GM18499 (cell line): ENCODE results near the gene FASLG.
A peak's percentile ranks its signal among the peaks of the same experiment; 100 is the strongest.
"Not testable (repeated sequence)": the region's sequence is repeated elsewhere in the genome, so short reads cannot be mapped to it uniquely, and the experiment has no call there.

ENCODE experiments used
- ATAC-seq: cut with Tn5 transposase; IDR thresholded peaks from one replicate; pipeline ENCODE4 v1.9.1; 2021; ENCODE audit warnings: moderate number of reproducible peaks; ENCODE audit not compliant: insufficient read depth, unreplicated experiment

Gene FASLG

GRCh38 chr1:172658871-172659453 is at the start of gene FASLG:
Gene FASLG, plus strand, starts transcription at chr1:172659103. Its CDS starts 99 bp downstream, at chr1:172659202.
- ATAC-seq, result no peak

DNA sequence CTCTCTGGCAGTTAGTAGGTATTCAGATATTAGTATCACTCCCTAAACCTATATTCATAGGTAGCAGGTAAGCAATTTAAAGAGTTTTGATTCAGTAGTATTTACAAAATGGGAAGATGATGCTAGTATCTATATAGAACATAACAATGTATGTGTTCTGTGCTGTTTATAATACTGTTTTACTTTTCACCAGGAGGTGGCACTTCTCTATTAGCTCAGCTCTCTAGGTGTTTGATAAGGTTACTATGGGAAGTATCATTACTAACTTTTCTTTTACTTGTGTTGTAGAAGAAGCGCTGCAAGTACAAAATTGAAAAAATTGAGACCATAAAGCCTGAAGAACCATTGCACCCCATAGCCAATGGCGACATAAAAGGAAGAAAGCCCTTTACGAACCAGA is 49.4 kb upstream of the FASLG start:
- no peak for ATAC-seq

DNA sequence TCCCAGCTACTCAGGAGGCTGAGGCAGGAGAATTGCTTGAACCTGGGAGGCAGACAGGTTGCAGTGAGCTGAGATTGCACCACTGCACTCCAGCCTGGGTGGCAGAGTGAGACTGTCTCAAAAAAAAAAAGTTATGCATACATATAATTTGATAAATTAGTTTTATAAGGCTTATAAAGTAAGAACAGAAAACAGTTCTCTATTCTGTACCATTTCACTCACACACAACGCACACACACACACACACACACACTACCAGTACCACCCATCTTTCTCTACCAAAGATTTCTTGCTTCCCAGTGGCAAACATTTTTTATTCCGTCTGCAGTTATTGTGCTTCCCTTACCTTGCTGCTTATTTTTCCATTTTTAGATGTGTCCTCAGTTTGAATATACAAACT is 46.4 kb upstream of the FASLG start:
- no peak for ATAC-seq

DNA sequence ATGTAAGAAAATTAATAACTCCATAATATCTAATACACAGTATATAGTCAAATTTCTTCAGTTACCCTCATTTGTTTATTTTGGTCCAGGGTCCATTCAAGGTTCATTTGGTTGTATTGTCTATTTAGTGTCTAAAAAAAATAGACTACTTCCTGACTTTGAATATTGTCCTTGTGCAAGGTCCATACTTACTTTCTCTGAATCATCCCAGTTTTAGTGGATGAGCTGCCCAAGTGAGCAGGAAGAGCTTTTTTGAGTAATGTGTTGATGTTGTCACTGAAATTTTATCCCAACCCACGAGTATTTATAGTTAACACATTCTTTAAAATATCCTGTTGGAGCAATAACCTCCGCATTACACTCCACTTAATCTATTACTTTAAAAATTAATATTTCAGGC is 45.6 kb upstream of the FASLG start:
- no peak for ATAC-seq

DNA sequence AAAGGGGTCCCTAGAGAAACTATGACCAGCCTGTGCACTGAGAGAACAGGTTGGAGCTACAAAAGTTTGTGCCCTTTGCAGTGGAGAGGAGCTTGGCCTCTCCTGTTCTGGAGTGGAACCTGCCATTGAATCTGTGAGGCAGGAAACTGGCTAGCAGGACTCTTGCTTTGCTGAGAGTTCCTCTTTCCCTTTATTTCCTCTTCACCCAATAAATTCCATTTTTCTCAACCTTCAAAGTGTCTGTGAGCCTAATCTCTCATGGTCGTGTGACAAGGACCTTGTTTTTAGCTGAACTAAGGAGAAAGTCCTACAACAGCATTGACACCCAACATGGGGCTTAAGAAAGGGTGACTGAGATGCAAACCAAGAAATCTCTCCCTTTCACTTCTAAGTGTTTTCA is 42.7 kb upstream of the FASLG start:
- ATAC-seq, result no peak

GRCh38 chr1:172616636-172617035 is 42.3 kb upstream of the FASLG start:
- no peak for ATAC-seq

GRCh38 chr1:172620603-172621002 is 38.3 kb upstream of the FASLG start:
- ATAC-seq, result not testable (repeated sequence)

DNA sequence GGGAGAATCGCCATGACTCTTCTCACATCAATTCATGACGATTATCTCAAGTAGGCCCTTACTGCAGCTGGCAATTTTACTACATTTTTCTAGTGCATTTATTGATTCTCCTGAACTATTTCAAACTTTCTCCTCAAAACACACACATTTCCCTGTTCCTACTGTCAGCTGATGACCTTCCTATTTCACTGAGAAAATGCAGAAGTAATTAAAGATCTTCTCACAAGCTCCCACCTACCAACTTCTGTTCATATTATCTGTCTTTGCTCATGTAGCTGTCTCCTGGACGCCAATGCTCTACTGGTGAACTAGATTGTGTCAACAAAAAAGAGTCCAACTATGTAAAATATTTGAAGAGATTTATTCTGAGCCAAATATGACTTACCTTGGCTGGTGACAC is 36.4 kb upstream of the FASLG start:
- ATAC-seq, result no peak

DNA sequence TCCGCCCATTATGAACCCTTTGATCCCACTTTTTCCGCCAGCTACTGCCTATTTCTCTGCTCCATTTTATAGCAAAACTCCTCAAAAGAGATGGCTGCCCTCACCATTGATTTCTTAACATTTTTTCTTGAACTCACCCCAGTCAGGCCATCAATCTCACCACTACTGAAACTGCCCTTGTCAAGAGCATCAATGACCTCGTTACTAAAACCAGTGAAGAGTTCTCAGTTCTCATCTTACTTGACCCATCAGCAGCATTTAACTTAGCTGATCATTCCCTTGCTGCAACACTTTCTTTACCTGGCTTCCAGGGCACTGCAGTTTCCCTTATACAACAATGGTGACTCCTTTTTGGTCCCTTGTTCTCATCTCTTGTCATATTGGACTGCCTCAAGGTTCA is 35.2 kb upstream of the FASLG start:
- no peak for ATAC-seq

- no peak for ATAC-seq
Observed at GRCh38 chr1:172626845-172627244, 32.1 kb upstream of the FASLG start.

- ATAC-seq, result no peak
Observed at GRCh38 chr1:172627702-172628101, 31.2 kb upstream of the FASLG start.

GRCh38 chr1:172628401-172628800 is 30.5 kb upstream of the FASLG start:
- ATAC-seq, result no peak

DNA sequence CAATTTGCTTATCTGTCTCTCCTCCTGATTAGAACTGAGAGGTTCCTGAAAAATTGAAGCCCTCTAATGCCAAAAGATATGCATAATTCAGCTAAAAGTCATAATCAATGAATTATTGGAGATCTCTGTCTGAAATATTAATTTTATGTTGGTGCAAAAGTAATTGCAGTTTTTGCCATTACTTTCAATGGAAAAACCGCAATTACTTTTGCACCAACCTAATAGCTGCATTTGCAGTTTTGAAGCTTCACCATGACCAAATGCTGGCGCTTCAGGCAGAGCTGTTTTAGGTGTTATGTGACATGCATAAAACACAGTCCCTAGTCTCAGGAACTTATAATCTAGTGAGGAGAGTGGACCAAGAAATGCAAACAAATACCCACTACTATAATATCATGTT is 29.7 kb upstream of the FASLG start:
- ATAC-seq, result no peak

DNA sequence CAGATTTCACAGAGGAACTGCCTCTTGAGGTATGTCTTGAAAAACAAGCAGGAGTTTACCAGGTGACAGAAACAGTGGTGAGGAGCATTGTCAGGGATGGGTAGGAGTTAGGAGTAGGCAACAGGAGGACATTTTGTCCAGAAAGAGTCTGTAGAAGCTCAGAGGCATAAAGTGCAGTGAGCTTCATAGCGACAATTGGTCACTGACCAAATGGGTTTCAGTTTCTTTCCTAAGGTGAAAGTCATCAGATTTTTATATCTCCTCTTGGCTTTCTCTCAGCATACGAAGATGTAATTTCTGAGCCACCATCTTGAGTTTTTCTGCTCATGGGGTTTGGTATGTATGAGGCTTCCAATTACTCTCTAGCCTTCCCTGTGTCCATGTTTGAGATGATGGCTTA is 29.3 kb upstream of the FASLG start:
- no peak for ATAC-seq

DNA sequence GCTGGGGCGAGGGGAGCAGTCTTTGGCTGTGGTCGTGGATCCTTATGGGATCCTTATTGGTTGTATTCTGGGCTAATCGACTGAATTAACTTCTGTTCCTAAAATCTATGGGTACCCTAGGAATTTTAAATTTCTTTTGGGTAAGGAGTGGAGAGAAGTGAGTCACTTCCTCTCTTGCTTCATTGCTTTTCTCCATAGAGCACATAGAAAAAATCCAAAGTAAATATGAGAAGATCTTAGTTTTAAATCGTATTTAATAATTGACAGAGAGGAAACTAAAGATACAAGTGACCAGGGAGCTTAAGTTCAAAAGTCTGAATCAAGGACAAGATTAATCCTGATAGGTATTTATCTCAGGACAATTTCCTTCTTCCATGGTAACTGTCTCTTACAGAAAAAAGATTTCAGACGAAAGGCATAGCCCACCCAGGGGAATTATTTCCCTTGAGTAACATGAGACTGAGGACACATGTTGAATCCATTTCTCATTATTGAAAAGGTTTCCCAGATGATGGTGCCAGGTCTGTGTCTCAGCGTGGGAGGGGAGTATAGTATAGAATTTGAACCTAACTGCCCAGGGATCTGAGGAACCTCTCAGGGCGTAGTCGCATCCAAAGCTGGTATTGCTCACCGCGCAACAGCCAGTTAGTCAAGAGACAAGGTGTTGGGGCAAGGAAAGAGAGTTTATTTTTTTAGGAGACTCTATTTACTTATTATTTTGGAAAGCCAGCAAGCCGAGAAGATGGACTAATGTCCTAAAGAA is 28.7 kb upstream of the FASLG start:
- ATAC-seq, result no peak

GRCh38 chr1:172630868-172631267 is 28.0 kb upstream of the FASLG start:
- no peak for ATAC-seq

- ATAC-seq, result no peak
Observed at GRCh38 chr1:172637522-172637921, 21.4 kb upstream of the FASLG start.

- ATAC-seq, result no peak
Observed at GRCh38 chr1:172638249-172638648, 20.7 kb upstream of the FASLG start.

DNA sequence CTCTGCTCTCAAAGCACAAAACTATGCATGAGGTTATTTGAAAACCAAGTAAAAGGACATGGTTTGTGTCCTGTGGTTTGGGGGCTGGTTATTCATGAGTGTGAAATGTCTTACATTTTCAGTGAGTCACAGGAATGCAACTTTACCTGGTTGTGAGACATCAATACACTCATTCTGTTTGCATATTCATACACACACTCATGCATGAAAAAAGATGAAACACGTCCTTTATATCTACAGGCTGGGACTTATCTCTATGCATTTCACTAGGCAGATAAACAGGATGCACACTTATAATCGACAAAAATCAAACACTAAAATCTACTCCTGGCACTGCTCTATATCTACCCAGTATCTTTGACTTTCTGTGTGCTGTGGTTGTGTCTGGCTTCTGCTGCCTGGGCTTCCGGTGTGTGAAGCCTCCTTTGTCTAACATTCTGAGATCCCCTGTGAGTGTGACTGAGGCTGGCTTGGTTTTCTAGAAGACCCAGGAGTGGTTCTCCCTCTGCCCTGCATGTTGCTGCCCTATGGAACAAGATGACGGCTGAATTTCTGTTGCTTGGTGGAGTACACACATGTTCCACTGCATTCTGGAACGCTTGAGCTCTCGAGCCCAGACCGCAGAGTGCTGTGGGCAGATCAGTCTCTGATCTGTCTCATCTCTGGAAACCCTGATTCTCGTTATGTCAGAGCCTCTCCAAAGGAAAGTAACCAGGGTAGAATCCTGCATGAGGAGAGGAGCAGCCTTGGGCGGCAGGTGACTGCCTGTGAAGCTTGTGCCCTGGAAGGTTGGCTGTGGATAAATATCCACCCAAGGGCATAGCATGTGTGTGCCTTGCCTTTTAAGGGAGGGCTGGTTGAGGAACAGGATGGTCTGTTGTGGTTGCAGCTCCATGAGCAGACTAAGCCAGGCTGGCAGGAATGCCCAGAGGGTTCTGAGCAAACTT is 19.7 kb upstream of the FASLG start:
- ATAC-seq, result peak; percentile 80

- no peak for ATAC-seq
Observed at GRCh38 chr1:172640111-172640510, 18.8 kb upstream of the FASLG start.

GRCh38 chr1:172641492-172641891 is 17.4 kb upstream of the FASLG start:
- ATAC-seq, result no peak
